Hematopoietic multipotent progenitor cell treated with erythropoietin and hydrocortisone succinate and interleukin-3 and kit ligand, for 6 days (in vitro differentiated cells): ENCODE results near the gene ZC3H4.
"Not testable (repeated sequence)": the region's sequence is repeated elsewhere in the genome, so short reads cannot be mapped to it uniquely, and the experiment has no call there.

Source experiments
- DNase-seq: peaks from one replicate; pipeline ENCODE4 v3.0.0-alpha.2; 2015

ZC3H4 gene

DNA sequence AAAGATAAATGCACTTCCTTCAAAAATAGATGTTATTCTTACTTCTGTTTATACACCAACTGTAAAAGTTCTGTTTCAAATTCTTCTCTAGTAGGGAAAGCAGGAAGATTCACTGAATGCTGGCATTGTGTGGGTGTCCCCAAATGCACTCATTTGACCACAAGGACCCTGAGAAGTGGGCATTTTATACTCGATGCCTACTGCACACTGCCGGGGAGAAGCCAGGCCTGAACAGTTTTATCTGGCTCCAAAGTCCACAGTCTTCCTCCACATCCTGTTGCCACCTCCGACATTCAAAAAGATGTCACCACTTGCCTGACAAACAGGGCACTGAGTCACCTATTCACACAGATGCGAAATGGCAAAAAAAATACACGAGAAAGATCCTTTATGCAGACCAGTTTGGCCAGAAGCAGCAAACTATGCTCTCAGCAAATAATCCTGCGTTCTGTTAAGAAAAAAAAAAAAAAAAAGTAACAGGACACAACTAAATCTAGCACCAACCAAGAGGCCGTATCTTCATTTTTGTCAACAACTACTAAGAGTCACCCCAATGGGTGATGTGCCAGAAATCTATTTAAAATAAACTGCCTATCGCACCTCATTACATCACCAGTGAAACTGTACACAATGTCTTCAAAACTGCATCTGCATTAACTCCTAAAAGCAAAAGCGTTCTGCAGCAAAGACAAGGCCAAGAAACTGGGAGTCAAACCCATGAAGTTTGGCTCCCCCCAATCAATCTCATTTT lies 6.2 kb downstream of the ZC3H4 start:
- DNase-seq = peak; percentile 59

DNA sequence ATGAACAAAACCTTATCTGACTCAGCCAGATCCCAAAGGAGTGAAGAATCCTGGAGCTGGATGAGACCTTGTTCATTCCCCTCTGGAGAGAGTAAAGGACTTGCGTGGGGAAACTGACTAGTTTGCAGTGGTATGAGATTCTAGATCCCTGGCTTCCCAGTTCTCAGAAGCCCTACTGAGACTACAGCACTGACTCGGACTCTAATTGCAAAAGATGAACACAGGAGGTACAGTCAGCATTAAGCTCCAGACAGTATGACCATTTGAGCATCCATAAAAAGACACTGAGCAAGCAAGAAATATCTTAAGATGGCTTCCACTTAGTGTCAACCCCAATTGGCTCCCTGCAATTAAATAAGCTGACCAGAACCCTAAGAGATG lies 6.8 kb downstream of the ZC3H4 start:
- peak; percentile 61 for DNase-seq

DNA sequence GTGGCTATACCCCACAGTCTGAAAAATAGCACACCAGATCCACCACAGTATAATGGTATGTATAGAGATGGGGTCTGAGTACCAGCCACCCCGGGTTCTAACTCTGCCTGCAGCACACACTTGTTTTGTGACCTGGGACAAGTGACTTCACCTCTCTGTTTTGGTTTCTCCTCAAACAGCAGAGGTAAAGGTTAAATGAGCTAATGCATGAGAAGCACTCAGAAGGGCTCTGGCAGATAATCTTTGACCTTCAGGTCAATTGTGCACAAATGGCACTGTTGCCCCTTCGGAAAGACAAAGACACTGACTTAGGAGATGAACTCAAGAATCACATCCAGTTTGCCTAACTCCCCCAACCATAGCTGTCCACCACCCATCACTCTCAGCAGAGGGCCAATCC lies 7.7 kb downstream of the ZC3H4 start:
- no peak for DNase-seq

DNA sequence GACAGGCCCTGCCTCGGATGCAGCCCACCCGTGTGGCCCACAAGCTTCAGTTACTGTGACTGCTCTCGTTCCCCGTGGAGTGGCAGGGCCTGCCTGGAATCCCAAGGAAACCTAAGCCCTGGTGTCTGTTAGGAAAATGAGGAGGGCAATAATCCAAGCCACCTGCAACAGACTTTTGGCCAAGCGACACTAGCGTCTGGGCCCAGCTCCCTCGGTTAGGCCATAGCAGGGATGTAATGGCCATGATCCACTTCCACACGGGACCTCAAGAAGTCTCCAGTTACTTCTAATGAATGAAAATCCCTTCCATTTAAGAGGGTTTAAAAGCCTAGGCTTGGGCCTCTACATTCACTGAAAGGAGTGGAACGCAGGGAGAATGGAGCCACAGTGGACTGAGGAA lies 8.9 kb downstream of the ZC3H4 start:
- no peak for DNase-seq

DNA sequence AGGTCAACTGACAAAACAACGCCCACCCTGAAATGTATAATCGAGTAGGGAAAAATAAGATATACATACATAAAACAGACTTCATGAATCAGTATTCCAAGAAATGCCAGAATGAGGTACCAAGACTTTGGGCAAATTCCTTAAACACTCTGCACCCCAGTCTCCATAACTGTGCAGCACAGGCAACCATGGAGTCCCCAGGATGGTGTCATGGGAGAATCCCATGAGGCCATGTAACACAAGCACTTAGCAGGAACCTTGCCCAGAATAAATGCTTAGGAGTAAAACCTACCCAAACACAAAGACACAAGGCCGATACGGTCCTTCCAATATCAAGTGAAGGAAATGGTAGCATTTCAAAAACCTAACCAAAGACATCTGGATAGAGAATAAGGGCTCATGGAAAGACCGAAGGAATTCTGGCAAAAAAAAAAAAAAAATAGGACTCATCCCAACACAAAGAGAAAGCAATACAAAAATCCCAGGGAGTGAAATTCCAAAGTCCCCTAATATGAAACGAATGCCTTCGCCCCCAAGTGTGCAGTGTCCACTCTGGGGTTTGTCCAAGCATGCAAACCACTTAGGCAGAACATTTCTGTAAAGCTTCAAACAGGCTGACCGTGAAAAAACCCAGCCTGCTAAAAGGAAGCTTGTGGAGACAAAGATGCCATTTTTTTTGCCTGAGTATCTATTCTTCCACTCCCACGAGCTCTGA lies 11.1 kb downstream of the ZC3H4 start:
- no peak for DNase-seq

DNA sequence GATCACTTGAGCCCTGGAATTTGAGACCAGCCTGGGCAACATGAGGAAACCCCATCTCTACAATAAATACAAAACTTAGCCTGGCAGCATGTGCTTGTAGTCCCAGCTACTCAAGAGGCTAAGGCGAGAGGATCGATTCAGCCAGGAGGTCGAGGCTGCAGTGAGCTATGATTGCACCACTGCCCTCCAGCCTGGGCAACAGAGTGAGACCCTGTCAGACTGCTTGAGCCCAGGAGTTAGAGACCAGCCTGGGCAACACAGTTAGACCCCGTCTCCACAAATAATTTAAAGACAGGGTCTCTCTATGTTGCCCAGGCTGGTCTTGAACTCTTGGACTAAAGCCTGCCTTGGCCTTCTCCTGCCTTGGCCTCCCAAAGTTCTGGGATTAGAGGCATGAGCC lies 12.5 kb downstream of the ZC3H4 start:
- not testable (repeated sequence) for DNase-seq

DNA sequence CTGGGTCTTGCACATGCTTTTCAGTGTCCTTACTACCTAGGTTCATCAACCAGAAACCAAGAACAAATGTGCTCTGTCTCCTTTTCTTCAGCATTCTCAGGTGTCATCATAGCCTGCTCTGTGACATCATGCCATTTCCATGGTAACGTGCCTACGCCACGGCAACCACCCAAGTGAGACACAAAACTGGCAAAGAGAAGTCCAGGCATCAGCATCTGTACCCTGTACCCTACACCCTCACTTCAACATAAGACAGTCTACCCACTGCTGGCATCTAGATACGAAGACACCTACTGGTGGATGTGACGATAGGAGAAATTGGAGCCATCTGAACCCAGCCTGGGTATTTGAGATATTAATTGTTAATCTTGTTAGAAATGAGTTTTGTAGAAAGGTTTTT lies 13.3 kb downstream of the ZC3H4 start:
- peak; percentile 23 for DNase-seq

DNA sequence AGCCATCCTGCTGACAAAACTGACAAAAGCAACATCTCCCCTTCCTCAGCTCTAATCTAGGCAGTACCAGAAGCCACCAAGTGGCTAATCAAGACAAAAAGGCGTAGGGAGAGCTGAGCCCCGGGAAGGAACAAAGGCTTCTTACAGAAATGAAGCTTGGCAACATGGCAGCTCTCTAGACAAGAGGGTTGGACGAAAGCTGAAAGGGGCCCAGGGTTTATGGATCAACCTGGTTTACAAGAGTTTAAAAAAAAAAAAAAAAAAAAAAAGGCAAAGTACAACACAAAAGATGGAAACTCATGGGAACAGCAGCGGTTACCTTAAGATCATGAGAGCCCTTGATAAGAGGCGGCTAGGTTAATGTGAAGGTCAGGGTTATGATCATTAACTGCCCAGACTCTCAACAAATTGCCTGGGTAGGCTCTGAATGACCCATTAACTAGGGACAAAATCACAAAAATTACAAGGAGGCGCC lies 14.0 kb downstream of the ZC3H4 start:
- peak; percentile 47 for DNase-seq

DNA sequence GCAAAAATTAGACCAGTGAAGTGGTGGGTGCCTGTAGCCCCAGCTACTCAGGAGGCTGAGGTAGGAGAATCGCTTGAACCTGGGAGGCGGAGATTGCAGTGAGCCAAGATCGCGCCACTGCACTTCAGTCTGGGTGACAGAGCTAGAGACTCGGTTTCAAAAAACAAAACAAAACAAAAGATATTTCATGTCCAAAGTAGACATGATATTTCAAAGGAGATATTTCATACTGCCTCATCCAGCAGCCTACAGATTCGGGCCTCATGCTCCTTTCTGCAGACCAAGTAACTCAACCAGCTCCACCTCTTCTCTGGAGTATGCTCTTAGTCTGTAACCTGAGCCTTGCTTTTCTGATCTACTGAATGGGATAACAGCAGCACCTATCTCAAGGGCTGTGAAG lies 15.0 kb downstream of the ZC3H4 start:
- DNase-seq = no peak

DNA sequence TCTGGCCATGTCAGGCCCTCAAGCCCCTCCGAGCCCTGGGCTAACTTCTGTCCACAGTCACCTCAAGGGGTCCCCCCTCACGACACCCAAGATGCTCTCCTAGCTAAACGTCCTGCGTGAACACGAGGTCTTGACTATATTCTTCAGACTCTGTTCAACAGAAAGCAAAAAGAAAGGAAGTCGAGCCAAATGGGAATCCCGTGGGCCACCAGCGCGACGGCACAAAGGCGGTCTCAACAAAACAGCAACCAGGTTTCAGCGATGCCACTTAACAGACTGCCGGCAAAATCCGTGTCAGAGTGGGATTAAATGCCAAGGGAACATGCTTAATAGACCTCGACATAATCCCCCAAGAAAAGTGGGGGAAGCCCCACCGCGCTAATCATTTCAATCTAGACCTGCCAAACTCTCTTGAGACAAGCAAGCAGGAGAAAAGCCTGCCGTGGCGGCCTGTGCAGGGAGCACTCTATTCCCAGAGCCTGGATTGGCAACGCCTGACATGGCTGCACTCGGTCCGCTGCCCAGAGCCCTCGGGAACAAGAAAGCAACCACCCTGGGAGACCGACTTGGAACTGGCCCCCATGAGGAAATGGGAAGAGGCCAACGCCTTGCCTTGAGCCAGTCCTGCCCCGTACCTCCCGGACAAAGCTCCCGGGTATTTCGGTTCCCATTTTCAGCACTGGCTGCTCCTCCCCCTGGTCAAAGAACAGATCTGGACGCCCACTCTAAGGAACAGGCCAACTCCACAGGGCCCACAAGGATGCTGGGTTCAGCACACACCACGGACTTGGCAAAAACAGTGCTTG lies 16.0 kb downstream of the ZC3H4 start:
- DNase-seq = no peak

DNA sequence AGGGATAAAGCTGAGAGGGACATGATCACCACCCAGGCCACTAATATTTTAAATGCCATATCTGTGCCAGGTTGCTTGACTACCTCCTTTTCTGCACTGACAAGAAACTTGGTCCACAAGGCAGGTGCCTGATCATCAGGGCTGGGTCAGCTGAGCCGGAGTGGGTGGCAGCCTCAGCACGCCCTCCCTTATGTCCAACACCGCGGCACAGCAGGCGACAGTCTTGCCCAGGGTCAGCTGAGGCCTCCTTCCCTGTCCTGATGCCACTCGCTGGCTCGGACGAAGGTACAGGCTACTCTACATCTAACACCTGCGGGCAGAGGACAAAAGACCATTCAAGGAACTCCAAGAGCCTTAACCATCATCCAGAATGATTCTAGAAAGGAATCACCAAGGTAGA lies 16.9 kb downstream of the ZC3H4 start:
- DNase-seq = no peak

DNA sequence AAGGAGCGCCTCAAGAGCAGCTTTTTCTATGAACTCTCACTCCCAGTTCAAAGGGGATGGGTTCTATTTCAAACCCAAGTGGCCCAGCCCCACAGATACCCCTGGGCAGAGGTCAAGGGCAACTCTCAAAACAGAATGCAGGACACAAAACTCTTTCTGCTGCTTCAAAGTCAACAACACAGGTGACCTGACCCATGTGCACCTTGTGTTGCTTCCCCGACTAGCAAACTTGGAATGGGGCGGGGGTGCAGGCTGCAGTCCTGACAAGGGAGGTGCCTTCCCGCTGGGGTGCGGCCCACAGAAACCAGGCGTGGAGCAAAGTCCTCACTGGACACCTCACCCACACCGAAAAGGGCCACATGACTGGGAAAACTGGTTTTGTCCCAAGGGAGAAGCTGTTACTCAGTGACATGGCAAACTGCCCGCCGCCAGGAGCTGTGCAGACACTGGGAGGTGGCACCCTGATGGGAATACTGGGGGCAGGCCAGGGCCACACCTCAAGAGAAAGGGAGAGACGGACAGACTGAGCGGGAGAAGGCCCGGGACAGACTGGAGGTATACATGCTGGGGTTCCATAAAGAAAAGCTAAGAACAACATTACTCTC lies 17.4 kb downstream of the ZC3H4 start:
- no peak for DNase-seq

DNA sequence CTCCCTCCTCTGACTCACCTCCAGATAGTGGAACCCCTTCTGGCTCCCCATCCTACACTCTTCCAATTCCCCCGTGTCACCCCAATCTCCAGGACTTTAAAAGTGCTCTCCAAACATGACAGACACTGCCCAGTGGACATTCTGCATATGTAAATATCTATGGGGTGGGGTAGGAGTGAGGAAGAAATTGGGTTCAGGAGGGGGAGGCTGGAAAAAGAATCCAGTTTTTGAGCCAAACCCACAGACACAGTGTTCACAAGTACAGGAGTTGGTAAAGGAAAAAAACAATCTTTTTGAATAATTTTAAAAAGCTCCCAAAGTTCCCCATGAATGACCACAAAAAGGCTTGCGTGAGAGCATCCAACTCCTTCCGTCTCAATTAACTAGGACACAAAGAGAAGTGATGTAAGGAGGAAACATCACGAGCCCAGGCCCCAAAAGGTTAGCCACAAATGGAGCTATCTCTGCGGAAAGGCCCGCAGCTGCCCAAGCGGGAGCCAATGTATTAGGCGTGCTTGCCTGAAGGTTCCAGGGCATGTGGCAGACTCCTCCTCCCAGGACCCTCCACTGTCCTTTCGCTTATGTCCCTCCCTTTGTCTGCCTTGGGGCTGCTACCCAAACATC lies 18.0 kb downstream of the ZC3H4 start:
- DNase-seq = peak; percentile 77

DNA sequence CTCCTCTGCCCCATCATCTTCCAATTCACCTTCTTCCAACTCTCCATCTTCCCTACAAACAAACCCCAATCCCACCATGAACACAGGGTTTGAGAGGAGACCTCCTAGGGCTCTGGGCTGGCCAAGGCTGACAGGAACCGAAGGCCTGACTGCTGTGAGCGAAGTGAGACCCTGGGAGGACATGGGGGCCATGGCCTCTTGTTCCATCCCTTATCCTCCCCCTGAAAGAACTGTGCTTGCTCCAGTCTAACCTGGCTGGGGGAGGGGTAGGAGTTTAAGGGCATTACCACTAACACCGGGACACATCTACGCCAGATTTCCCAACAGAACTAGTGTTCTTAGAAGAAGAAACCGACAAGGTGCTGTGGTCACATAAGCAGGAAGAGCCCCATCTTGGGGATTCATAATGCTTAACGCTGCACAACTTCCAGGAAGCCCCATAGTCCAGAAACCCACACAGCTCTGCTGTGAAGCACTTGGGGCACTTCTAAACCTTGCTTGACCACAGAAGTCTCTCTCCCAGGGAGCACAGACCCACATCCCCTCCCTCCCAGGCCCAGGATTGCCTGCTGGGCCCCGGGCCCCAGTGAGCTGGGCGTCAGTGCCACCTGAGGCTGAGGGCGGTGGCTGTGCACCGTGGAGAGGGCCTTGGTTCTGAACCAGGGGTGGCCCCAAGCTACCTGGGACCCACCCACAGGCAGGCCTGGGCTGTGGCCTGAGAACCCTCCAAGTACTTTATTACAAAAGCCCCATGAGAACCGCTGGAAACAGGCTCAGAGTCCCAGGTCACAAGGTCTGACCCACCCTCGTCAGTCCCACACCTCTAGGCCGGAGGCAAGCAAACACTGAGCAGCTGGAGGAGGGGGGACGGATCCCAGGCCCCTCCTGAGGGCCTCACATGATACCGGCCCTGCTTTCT lies 18.8 kb downstream of the ZC3H4 start:
- peak; percentile 68 for DNase-seq

DNA sequence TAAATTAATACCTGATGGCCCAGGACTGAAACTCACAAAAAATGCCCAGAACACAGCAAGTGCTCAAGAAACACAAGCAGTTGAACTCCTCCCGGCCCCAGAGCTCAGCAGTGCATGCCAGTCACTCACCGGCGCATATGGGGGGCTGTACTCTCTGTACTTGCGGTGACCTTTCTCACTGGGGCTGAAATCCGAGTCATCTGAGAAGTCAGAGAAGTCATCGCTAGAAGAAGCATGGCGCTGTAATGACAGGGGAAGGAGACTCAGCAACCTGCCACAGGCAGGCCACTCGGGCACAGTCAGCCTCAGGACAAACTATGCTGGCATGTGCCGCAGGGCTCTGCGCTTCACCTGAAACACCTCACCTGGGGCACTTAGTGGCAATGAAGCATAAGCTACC lies 19.7 kb downstream of the ZC3H4 start:
- DNase-seq = no peak

DNA sequence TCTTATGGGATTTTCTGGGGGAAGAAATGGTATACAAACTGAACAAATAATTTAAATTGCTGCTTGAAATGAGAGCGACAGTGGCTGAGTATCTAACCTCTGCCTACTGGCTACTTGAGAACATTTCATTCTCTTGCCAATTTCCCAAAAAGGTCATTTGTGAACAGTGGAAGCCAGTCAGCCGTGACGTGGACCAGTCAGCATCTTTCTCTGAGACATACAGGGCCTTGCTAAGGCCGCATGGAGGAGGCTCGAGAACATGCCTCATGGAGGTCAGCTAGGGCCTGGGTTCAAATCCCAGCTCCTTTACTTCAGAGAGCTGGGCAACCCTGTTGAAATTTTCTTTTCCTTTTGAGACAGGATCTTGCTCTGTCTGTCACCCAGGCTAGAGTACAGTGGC lies 20.3 kb downstream of the ZC3H4 start:
- no peak for DNase-seq

DNA sequence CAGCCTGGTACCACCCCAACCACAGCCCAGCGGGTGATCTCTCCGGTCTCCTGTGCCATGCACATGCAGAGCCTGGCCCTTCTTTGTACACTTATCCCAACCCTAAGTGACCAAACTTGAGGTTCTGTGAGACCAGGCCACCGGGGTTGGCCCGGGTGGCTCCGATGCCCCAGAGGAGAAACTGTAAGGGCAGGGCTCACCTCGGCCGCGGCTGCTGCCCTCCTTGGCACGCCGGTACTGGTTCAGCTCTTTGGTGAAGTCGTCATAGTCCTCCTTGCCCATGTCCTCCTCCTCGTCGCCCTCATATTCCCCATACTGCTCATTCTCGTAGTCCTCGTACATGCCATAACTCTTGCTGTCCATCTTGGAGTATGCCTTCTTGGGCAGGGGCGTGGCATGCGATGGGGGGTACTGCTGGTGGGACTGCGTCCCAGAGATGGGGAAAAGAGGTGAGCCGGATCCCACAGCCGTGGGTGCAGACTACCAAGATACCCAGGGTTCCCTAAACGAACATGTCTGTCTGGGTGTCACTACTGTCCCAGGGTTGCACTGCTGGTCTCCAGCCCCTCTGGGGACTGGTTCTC lies 23.7 kb downstream of the ZC3H4 start:
- no peak for DNase-seq

DNA sequence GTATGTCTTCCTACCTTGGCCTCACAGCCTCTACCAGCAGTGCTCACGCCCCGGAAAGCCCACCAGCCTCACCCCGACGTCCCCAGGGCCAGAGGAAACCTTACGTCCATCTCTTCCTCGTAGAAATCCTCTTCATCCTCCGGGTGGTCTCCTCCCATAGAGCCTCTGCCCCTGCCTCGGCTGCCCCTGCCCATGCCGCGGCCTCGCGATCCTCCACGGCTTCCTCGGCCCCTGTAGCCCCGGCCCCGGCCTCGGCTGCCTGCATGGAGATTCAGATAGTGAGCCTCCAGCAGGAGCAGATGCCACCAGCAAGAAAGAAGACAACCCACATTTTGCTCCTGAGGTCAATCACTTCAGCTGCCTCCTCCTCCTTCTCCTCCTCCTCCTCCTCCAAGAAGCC lies 27.3 kb downstream of the ZC3H4 start:
- DNase-seq = no peak

DNA sequence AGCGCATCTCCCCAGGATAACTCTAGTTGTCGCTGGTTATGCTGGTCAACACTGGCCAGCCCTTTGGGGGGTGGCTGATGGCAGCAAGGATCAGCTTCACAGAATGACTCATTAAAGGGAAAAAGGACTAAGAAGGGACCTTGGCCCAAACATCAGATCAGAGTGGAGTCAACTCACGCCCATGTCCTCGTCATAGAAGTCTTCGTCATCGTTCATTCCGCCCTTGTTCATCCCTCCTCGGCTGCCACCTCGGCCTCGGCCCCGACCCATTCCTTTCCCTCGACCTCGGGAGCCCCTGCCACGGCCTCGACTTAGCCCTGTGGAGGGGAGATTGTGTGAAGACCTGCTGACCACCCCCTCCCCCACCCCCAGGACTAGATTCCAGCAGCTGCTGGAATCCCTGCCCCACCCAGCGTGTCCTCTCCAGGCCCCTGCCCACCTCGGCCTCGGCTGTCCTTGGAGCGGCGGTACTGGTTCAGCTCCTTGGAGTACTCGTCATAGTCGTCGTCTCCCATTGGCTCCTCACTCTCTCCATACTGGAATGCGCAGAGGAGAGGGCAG lies 28.6 kb downstream of the ZC3H4 start:
- DNase-seq = no peak

DNA sequence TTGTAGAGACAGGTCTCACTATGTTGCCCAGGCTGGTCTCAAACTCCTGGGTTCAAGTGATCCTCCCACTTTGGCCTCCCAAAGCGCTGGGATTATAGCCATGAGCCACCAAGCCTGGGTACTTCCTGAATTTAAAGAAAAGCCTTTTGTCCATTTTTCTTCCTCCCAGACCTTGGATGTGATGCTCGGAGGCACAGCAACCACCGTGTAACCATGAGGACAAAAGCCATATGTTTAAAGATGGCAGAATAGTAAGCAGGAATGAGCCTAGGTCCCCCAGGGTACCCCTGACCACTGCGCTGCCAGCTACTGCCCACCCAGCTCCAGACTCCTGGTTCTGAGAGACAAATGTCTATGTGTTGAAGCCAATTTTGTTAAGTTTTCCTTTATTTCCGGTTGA lies 31.1 kb downstream of the ZC3H4 start:
- DNase-seq = no peak

DNA sequence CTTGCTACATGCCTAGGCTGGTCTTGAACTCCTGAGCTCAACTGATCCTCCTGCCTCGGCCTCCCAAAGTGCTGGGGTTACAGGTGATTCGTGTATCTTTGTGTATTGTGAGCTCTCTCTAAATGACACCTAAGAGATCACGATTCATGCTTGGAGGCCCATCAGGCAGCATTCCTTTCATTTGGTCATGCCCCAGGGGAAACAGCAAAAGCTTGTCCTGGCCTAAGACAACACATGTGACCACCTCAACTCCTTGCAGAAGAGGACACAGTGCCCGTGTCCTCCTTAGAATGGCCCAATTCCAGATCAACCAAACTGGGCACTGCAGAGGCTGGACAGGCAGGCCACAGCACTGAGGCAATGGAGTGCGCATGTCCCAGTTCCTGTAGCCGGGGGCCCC lies 32.5 kb downstream of the ZC3H4 start:
- no peak for DNase-seq
